NCI-H1105 (cell line): ENCODE results near the gene AFP.

Experiments used
- DNase-seq: peaks from one replicate; lab custom pipeline; 2025; lab: John Stamatoyannopoulos, UW

Gene AFP

GRCh38 chr4:73460913-73461522 is 25.0 kb downstream of the AFP start:
- DNase-seq, result no peak

- DNase-seq, result no peak
Measured at GRCh38 chr4:73468170-73468569, 32.1 kb downstream of the AFP start.

- DNase-seq, result no peak
Measured at GRCh38 chr4:73470728-73471127, 34.7 kb downstream of the AFP start.

- no peak for DNase-seq
Measured at GRCh38 chr4:73477176-73477575, 41.2 kb downstream of the AFP start.

GRCh38 chr4:73479323-73479722 is 43.3 kb downstream of the AFP start:
- DNase-seq, result no peak

- no peak for DNase-seq
Measured at GRCh38 chr4:73481358-73481757, 45.3 kb downstream of the AFP start, which contains the start of gene AFM. Gene AFM (plus strand): TSS chr4:73481745. CDS start chr4:73481776, 31 bp downstream.

- DNase-seq, result no peak
Measured at GRCh38 chr4:73485085-73485484, 49.1 kb downstream of the AFP start.

GRCh38 chr4:73485596-73485995 is 49.6 kb downstream of the AFP start:
- no peak for DNase-seq

- no peak for DNase-seq
Measured at GRCh38 chr4:73486497-73486896, 50.5 kb downstream of the AFP start.

GRCh38 chr4:73487233-73487632 is 51.2 kb downstream of the AFP start:
- no peak for DNase-seq

GRCh38 chr4:73499996-73500765 is 64.2 kb downstream of the AFP start:
- DNase-seq, result no peak

GRCh38 chr4:73501664-73502265 is 65.7 kb downstream of the AFP start:
- no peak for DNase-seq

- no peak for DNase-seq
Measured at GRCh38 chr4:73505567-73505966, 69.5 kb downstream of the AFP start.
